T-cell (primary cell): ENCODE measurements around the gene KCNH8. TPM values are rescaled to one million over a fixed set of nuclear protein-coding genes. Genes with fewer than 3 reads are reported as not detected.
A peak's percentile ranks its signal among the peaks of the same experiment; 100 is the strongest.

Source experiments
- ATAC-seq, 4 experiments: fragments of 200-7000 bp in 3 of 4; fragments of 150-1000 bp in 1 of 4; cut with Tn5 transposase; replicated peaks in 1 of 4; 1 replicate in 3 of 4; 2 replicates in 1 of 4; pipeline ENCODE4 v1.10.0; 2021; ENCODE audit warnings: moderate library complexity in 3 of 4, mild to moderate bottlenecking in 2 of 4, moderate number of reproducible peaks in 1 of 4
- CTCF ChIA-PET, 2 donors: fragments of 300-600 bp; sonication (Branson Sonifier 250); formaldehyde crosslinking; loops; one replicate each; lab custom pipeline; 2022; ENCODE audit warnings: antibody characterized with exemption in 2 of 2; lab: Charles Lee
- POLR2A ChIA-PET, 2 donors: fragments of 300-600 bp; sonication (Branson Sonifier 250); formaldehyde crosslinking; loops; one replicate each; lab custom pipeline; 2022; ENCODE audit warnings: antibody characterized with exemption in 2 of 2; lab: Charles Lee
- DNase-seq, 35 experiments: peaks; one replicate each; pipeline versions ENCODE4 v3.0.0 to v3.0.0-alpha.2; 2013 to 2023
- H3K27ac ChIP-seq: one replicate; pipeline ENCODE4 v1.5.1; 2013; ENCODE audit warnings: low read length
- H3K27me3 ChIP-seq, 2 experiments: replicated peaks in 1 of 2; 1 replicate in 1 of 2; 2 replicates in 1 of 2; pipeline versions ENCODE4 v1.6.1 to v1.7.0; 2013; ENCODE audit warnings: low read length in 1 of 2, mixed read lengths in 1 of 2; ENCODE audit not compliant: control insufficient read depth in 2 of 2, insufficient read depth in 2 of 2; ENCODE audit errors: extremely low read depth in 1 of 2
- H3K36me3 ChIP-seq, 2 donors: 1 replicate in 1 of 2; 2 replicates in 1 of 2; pipeline versions ENCODE4 v1.6.1 to v1.7.0; 2013; ENCODE audit warnings: low read length in 1 of 2; ENCODE audit not compliant: control insufficient read depth in 2 of 2, insufficient read depth in 1 of 2; ENCODE audit errors: extremely low read depth in 1 of 2
- H3K4me1 ChIP-seq, 2 experiments: 1 replicate in 1 of 2; 2 replicates in 1 of 2; pipeline versions ENCODE4 v1.6.1 to v1.7.0; 2013; ENCODE audit warnings: low read length in 2 of 2, mixed read lengths in 1 of 2; ENCODE audit not compliant: insufficient read depth in 2 of 2, control insufficient read depth in 1 of 2; ENCODE audit errors: extremely low read depth in 1 of 2
- H3K4me3 ChIP-seq, 2 donors: 1 replicate in 1 of 2; 2 replicates in 1 of 2; pipeline versions ENCODE4 v1.5.1 to v1.7.0; 2013; ENCODE audit warnings: mild to moderate bottlenecking in 2 of 2, low read length in 1 of 2, moderate library complexity in 1 of 2; ENCODE audit not compliant: control insufficient read depth in 1 of 2; ENCODE audit errors: extremely low read depth in 1 of 2
- H3K9me3 ChIP-seq: 2 replicates; pipeline ENCODE4 v1.7.0; 2013
- H3K27ac Mint-ChIP-seq, 2 donors: one replicate each; pipeline ENCODE4 v1.8.0; 2020 to 2021; ENCODE audit warnings: mild to moderate bottlenecking in 2 of 2, mixed read lengths in 2 of 2
- H3K27me3 Mint-ChIP-seq, 2 donors: one replicate each; pipeline ENCODE4 v1.8.0; 2021 to 2022; ENCODE audit warnings: mixed read lengths in 2 of 2
- H3K36me3 Mint-ChIP-seq: one replicate; pipeline ENCODE4 v1.8.0; 2021; ENCODE audit warnings: mixed read lengths
- H3K4me1 Mint-ChIP-seq, 3 donors: one replicate each; pipeline ENCODE4 v1.8.0; 2020 to 2022; ENCODE audit warnings: mixed read lengths in 3 of 3, mild to moderate bottlenecking in 1 of 3
- H3K4me3 Mint-ChIP-seq, 3 donors: one replicate each; pipeline ENCODE4 v1.8.0; 2020 to 2022; ENCODE audit warnings: mild to moderate bottlenecking in 3 of 3, mixed read lengths in 3 of 3, moderate library complexity in 3 of 3
- H3K9me3 Mint-ChIP-seq, 3 donors: one replicate each; pipeline ENCODE4 v1.8.0; 2020 to 2022; ENCODE audit warnings: mixed read lengths in 3 of 3
- WGBS: methylation state at CpG from one replicate; pipeline ENCODE4 v1.1.5; 2013; ENCODE audit warnings: missing lambda C conversion rate; ENCODE audit not compliant: insufficient coverage; 5-methylcytosine and 5-hydroxymethylcytosine counted together
- total RNA-seq, 35 experiments: library from RNA in 6 of 35; stranded (reverse) in 6 of 35; fragments of 120-200 nt in 1 of 35; gene quantifications; one replicate each; pipeline versions ENCODE4 v1.2.1 to v1.2.4 and lab custom pipeline; 2013 to 2026

The KCNH8 gene
- total RNA-seq, 5 donors from 2014 or later (not counting 1 experiment from before 2014, with no cell fraction given) = 0.03 to 0.26 (median 0.16) TPM; not detected in 1

- ChIA-PET CTCF (interaction anchor here in 1 of 2 donors (1.0 to 1.3 kb wide), 2 partner anchors 11 to 15 kb away, joined by 3 to 4 read pairs; no protein-coding TSS in a partner anchor), POLR2A (interaction anchor here in 1 of 2 donors (0.6 kb wide), 1 partner anchor 46 kb away, joined by 3 read pairs; no protein-coding TSS in a partner anchor)
- ATAC-seq = no peak
- no peak for DNase-seq
- Histone ChIP-seq H3K36me3 (no peaks in the 10 kb centered on the region), H3K9me3 (no peaks in the 10 kb centered on the region), H3K4me3 (no peak overlapping the region), H3K27me3 (no peaks in the 10 kb centered on the region), H3K4me1 (no peaks in the 10 kb centered on the region), H3K27ac (no peak overlapping the region)
- H3K36me3 Mint-ChIP-seq = no peaks in the 10 kb centered on the region
- no peak overlapping the region for H3K4me3 Mint-ChIP-seq
- no peak overlapping the region for H3K27ac Mint-ChIP-seq
- H3K4me1 Mint-ChIP-seq = peaks cover 0 to 8% (median 0%) of the 10 kb centered on the region in 3 donors
- H3K9me3 Mint-ChIP-seq = no peaks in the 10 kb centered on the region
- H3K27me3 Mint-ChIP-seq = peaks cover 0 to 2% of the 10 kb centered on the region in 2 donors
- 100% methylated on average over 1 of the region's 2 CpGs for WGBS
These were observed 200.2 kb downstream of the KCNH8 start for GRCh38 chr3:19348500-19348899.

- H3K4me1 ChIP-seq = no peaks in the 10 kb centered on the region
- H3K27me3 ChIP-seq = no peaks in the 10 kb centered on the region
- 56% methylated on average over 3 of the region's 5 CpGs for WGBS
- ATAC-seq (no peak), DNase-seq (peak in 2 of 35 experiments; percentile 0 to 16)
- no peak overlapping the region for H3K4me3 ChIP-seq
- no peaks in the 10 kb centered on the region for H3K9me3 Mint-ChIP-seq
- POLR2A ChIA-PET = interaction anchor here in 1 of 2 donors (0.6 kb wide), 1 partner anchor 47 kb away, joined by 3 read pairs; no protein-coding TSS in a partner anchor
- no peak overlapping the region for H3K27ac ChIP-seq
- H3K9me3 ChIP-seq = no peaks in the 10 kb centered on the region
- no peak overlapping the region for H3K4me3 Mint-ChIP-seq
- no peaks in the 10 kb centered on the region for H3K36me3 ChIP-seq
- CTCF ChIA-PET = interaction anchor here in 1 of 2 donors (0.9 to 1.3 kb wide), 3 partner anchors 9 to 14 kb away, joined by 3 to 4 read pairs (median 4); no protein-coding TSS in a partner anchor
- peaks cover 0 to 8% (median 0%) of the 10 kb centered on the region in 3 donors for H3K4me1 Mint-ChIP-seq
- H3K27me3 Mint-ChIP-seq = peaks cover 0 to 2% of the 10 kb centered on the region in 2 donors
- H3K36me3 Mint-ChIP-seq = no peaks in the 10 kb centered on the region
- H3K27ac Mint-ChIP-seq = no peak overlapping the region
These were observed 200.7 kb downstream of the KCNH8 start for GRCh38 chr3:19348941-19349564.

- no peaks in the 10 kb centered on the region for H3K27me3 Mint-ChIP-seq
- Histone ChIP-seq H3K4me1 (no peaks in the 10 kb centered on the region), H3K9me3 (no peaks in the 10 kb centered on the region), H3K27ac (no peak overlapping the region), H3K27me3 (no peaks in the 10 kb centered on the region), H3K4me3 (no peak overlapping the region), H3K36me3 (no peaks in the 10 kb centered on the region)
- H3K4me3 Mint-ChIP-seq = no peak overlapping the region
- 83% methylated on average over 1 of the region's 1 CpG for WGBS
- no peak for DNase-seq
- ChIA-PET CTCF (no interaction called here), POLR2A (no interaction called here)
- ATAC-seq = no peak
- H3K4me1 Mint-ChIP-seq = no peaks in the 10 kb centered on the region
- H3K27ac Mint-ChIP-seq = no peak overlapping the region
- no peaks in the 10 kb centered on the region for H3K36me3 Mint-ChIP-seq
- no peaks in the 10 kb centered on the region for H3K9me3 Mint-ChIP-seq
These were observed 209.6 kb downstream of the KCNH8 start for GRCh38 chr3:19357947-19358346.

- Mint-ChIP-seq H3K36me3 (no peaks in the 10 kb centered on the region), H3K27me3 (no peaks in the 10 kb centered on the region), H3K4me3 (no peak overlapping the region), H3K4me1 (no peaks in the 10 kb centered on the region), H3K9me3 (no peaks in the 10 kb centered on the region), H3K27ac (no peak overlapping the region)
- H3K4me3 ChIP-seq = no peak overlapping the region
- 60% methylated on average over 1 of the region's 1 CpG for WGBS
- DNase-seq = no peak
- no peak overlapping the region for H3K27ac ChIP-seq
- no peaks in the 10 kb centered on the region for H3K27me3 ChIP-seq
- no peaks in the 10 kb centered on the region for H3K4me1 ChIP-seq
- CTCF ChIA-PET = interaction anchor here in 1 of 2 donors (1.1 kb wide), 1 partner anchor 14 kb away, joined by 3 read pairs; no protein-coding TSS in a partner anchor
- ATAC-seq = no peak
- POLR2A ChIA-PET = no interaction called here
- no peaks in the 10 kb centered on the region for H3K9me3 ChIP-seq
- H3K36me3 ChIP-seq = no peaks in the 10 kb centered on the region
These were observed 214.8 kb downstream of the KCNH8 start for GRCh38 chr3:19363071-19363470.

GRCh38 chr3:19364148-19364547 lies 215.8 kb downstream of the KCNH8 start:
- CTCF ChIA-PET = no interaction called here

GRCh38 chr3:19365471-19365870 lies 217.2 kb downstream of the KCNH8 start:
- no peaks in the 10 kb centered on the region for H3K27me3 Mint-ChIP-seq
- H3K4me1 ChIP-seq = no peaks in the 10 kb centered on the region
- no peak overlapping the region for H3K4me3 Mint-ChIP-seq
- POLR2A ChIA-PET = no interaction called here
- no peaks in the 10 kb centered on the region for H3K4me1 Mint-ChIP-seq
- H3K9me3 ChIP-seq = no peaks in the 10 kb centered on the region
- no peak for DNase-seq
- ATAC-seq = no peak
- no peaks in the 10 kb centered on the region for H3K27me3 ChIP-seq
- no peak overlapping the region for H3K27ac ChIP-seq
- H3K27ac Mint-ChIP-seq = no peak overlapping the region
- no peaks in the 10 kb centered on the region for H3K9me3 Mint-ChIP-seq
- WGBS = no CpG with 5 or more reads among the region's 6 CpGs
- H3K36me3 ChIP-seq = no peaks in the 10 kb centered on the region
- H3K4me3 ChIP-seq = no peak overlapping the region
- CTCF ChIA-PET = no interaction called here
- no peaks in the 10 kb centered on the region for H3K36me3 Mint-ChIP-seq

More at GRCh38 chr3:19364148-19364547, 215.8 kb downstream of the KCNH8 start:
- no peaks in the 10 kb centered on the region for H3K36me3 ChIP-seq
- H3K4me1 ChIP-seq = no peaks in the 10 kb centered on the region
- Mint-ChIP-seq H3K4me3 (no peak overlapping the region), H3K36me3 (no peaks in the 10 kb centered on the region), H3K27ac (no peak overlapping the region), H3K9me3 (no peaks in the 10 kb centered on the region), H3K27me3 (no peaks in the 10 kb centered on the region), H3K4me1 (no peaks in the 10 kb centered on the region)
- H3K27me3 ChIP-seq = no peaks in the 10 kb centered on the region
- H3K4me3 ChIP-seq = no peak overlapping the region
- no peak for ATAC-seq
- H3K27ac ChIP-seq = no peak overlapping the region
- 79% methylated on average over 2 of the region's 8 CpGs for WGBS
- POLR2A ChIA-PET = no interaction called here
- no peak for DNase-seq
- H3K9me3 ChIP-seq = no peaks in the 10 kb centered on the region
